Hematopoietic multipotent progenitor cell treated with erythropoietin and hydrocortisone succinate and interleukin-3 and kit ligand, for 17 days (in vitro differentiated cells): ENCODE data around the gene MICALL1.

Experiments
- DNase-seq: peaks from one replicate; pipeline ENCODE4 v3.0.0-alpha.2; 2015; ENCODE audit warnings: low spot score

The MICALL1 gene

DNA sequence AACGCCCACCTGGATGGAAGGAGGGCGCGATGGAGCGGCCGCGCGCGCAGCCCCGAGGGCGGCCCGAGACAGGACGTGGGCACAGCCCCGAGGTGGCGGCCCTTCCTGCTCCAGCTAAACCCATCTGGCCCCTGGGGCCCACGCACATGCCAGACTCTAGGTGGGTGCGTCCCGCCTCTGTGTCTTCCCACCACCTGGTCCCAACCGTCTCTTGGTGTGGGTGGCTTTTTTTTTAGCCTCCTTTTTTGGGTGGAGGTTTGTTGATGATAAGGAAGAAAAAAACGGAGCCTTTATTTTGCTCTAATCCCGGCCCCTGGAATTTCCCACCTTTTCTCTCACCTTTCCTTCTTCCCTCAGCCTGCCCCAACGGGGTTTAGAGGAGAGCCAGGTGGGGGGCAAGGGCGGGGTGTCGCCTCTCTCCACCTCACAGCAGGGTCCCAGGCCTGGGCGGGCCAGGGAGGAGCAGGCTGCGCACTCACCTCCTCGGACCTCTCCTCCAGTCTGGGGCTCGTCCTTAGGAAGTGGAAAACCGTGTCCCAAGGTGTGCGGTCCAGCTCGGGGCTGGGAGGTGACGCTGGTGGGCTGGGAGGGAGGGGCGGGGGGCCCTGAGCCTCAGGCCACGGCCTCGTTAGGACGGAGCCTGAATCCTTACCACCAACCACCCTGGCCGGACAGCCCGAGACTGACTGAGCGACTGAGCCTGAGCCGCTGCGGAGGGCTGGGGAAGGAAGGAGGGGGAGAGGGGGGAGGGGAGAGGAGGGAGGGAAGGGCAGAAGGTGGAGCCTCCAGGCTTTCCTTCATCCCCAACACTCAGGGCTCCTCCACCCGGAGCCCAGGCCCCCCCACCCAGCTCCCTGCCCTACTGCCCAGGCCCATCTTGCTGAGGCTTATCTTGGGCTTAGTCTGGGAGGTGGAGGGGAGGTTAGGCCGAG, 78.0 kb downstream of the MICALL1 start, which contains the start of gene SOX10:
SOX10 (minus strand) TSS at position 696 of the 932 bp plus-strand sequence. CDS start 771 bp downstream, outside the sequence.
- DNase-seq = no peak

DNA sequence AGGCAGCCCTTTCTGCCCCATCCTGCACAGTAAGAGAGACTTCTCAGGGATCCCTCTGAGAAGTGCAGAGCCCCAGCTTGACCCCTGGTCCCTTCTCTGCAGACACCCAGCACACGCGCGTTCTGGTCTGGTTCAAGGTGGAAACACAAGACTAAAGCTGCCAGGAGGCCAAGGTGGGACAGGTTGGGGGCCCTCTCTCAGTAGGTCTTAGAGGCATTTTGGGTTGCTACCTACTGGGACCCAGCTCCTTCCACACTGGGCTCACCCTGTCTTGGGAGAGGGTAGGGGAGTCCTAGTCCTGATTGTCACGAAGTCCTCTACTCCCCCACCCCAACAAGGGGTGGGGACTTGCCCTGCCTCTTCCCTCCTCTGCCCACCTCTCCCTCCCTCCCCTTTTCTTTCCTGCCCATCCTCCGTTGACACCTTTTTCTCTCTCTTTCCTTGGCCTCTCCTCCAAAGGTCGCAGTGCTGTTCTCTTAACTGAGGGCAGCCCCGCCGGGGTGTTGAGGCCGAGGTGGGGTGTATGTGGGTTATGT, 79.0 kb downstream of the MICALL1 start:
- no peak for DNase-seq

DNA sequence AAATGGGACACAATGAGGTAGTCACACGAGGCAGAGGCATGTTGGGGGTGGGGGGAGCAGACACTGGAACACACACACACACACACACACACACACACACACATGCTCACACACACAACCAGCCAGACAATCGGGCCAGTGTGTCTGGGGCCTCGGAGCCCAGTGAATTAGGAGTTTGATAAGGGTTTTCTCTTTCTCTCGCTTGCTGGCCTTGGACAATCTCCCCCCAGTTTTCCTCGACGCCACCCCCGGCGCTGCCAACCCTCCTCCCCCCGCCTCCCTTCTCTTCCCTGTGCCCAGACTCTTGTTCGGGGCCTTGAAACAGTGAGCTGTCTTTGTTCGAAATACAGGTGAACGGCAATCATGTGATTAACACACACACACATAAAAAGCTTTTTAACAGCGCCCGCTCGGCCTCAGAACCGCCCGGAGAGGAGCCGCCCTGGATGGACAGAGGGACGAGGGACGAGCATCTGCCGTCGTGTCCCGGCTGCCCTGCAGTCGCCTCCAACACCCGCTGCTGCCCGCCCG, 79.7 kb downstream of the MICALL1 start:
- DNase-seq = no peak

DNA sequence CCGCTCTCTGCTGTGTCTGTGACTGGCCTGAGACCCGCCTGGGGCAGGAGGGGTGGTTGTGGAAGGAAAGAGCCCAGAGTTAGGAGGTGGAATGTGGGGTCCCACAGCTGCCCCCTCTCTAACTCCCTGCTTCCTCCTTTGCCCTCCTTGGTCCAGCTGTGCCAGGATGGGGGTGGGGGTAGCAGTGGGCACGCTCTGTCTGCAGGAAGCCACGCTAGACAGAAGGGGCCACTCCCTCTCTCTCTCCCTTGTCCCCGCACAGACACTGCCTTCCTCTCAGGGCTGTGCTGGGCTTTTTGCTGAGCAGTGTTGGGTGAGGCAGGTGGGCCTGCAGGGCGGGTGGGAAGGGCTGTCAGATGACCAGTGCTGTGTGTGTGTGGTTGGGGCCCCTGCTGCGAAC, 80.3 kb downstream of the MICALL1 start:
- DNase-seq = no peak

DNA sequence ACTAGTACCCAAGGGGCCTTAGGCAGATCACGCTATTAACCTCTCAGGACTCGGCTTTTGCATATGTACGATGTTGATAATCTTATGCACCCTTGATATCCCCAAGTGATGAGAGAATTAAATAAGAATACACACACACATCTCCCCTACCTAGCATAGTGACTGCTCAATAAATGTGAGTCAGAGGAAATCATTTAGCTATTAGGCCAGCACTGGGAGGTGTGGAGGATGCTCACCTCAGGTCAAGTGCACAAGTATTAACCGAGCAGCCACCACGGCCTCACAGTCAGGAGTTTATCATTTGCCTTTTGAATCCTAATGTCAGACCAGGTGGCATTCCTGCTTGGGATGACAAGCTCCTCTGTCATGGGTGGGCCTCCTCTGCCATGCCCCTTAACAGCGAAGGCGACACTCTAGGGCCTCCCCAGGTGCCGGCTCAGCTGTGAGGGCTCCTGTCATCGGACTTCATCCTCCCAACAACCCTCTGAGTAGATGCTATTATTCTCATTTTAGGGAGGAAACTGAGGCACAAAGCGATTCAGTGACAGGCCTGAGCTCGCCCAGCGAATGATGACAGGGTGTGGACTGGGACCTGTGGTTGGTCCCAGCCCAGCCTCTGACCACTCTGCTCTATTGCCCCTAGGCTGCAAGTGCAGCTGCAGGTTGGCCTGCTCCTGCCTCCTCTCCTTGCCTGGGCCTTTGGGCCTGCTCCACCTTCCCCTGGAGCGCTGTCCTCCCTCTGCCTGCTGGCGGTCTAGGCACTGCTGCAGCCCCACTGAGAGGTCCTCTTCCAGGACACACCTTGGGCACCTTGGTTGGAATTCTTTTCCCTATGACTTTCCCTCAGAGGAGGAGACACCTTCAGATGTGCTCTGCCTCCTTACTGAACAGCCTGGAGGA, 83.3 kb downstream of the MICALL1 start:
- no peak for DNase-seq

DNA sequence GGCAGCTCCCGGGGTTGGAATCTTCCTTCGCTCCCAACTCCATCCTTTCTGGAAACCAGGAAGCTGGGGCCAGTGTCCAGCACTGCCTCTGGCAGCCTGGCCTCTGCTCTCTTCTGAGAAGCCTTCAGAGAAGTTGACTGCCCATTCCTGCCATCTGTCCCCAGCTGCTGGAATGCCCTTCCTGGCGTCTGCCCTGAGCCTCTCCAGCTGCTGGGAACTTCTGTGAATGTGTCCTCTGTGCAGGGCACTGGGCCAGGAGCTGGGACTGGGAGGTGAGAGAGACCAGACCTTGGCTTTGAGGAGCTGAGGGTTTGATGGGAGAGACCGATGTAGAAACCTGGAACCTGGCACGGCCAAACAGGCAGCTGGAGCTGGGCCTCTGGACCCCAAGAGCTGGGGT, 84.2 kb downstream of the MICALL1 start:
- DNase-seq = no peak

DNA sequence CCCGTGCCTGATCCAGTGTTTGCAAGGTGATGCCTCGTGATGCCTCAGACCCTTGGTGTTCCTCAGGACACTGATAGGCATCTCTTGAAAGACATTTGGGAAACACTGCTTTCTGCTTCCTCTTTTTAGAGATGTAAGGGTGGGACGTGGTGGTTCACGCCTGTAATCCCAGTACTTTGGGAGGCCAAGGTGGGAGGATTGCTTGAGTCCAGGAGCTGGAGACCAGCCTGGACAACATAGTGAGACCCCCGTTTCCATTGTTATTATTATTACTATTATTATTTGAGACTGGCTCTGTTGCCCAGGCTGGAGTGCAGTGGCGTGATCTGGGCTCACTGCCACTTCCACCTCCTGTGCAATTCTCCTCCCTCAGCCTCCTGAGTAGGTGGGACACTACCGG, 84.8 kb downstream of the MICALL1 start:
- DNase-seq = no peak

DNA sequence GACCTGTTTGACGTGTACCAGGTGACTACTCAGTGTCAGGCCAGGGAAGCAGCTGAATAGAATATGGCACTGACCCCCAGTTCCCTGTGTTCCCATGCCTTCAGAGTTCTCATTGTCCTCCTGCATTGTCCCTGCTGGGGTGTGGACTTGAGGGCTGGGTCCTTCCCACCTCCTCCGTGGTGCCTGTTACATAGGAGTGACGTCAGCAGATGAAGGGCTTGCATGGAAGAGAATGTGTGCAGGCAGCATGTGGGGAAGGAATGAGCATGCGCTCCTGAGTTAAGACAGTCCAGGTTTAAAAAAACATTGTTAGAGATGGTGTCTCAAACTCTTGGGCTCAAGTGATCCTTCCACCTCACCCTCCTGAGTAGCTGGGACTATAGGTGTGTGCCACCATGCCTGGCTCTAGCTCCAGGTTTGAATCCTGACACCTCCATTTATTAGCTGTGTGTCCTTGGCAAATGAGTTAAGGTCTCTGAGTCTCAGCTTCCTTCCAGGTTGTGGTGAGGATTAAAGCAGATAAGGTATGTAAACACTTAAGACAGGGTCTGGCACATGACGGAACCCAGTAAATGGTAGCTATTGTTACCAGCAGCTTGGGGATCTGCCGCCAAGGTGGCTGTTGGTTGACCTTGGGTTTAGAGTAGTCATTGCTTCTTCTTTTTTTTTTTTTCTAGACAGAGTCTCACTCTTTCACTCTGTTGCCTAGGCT, 85.8 kb downstream of the MICALL1 start:
- no peak for DNase-seq
